ENCODE data around the gene ENTHD1.

The ENTHD1 gene

GRCh38 chr22:39765661-39766060 is 127.9 kb downstream of the ENTHD1 start:
- H3K4me3 ChIP-seq (ENCODE audit: low read length), result no peak overlapping the region
- H3K9me3 ChIP-seq (ENCODE audit: control insufficient read depth, low read depth, low read length), result no peaks in the 10 kb centered on the region
- H3K36me3 ChIP-seq (ENCODE audit: control insufficient read depth, low read depth, low read length), result no peaks in the 10 kb centered on the region
- no peak overlapping the region for H3K9ac ChIP-seq (ENCODE audit: low read length)
- H3K27ac ChIP-seq (ENCODE audit: low read length), result no peak overlapping the region
- no peaks in the 10 kb centered on the region for H3K4me1 ChIP-seq (ENCODE audit: control insufficient read depth, low read depth, low read length)
- H3K27me3 ChIP-seq (ENCODE audit: control insufficient read depth, insufficient read depth, low read length), result no peaks in the 10 kb centered on the region

GRCh38 chr22:39765046-39765445 is 128.5 kb downstream of the ENTHD1 start:
- Histone ChIP-seq H3K27me3 (ENCODE audit: control insufficient read depth, insufficient read depth, low read length) (no peaks in the 10 kb centered on the region), H3K9me3 (ENCODE audit: control insufficient read depth, low read depth, low read length) (no peaks in the 10 kb centered on the region), H3K36me3 (ENCODE audit: control insufficient read depth, low read depth, low read length) (no peaks in the 10 kb centered on the region), H3K4me3 (ENCODE audit: low read length) (no peak overlapping the region), H3K9ac (ENCODE audit: low read length) (no peak overlapping the region), H3K4me1 (ENCODE audit: control insufficient read depth, low read depth, low read length) (no peaks in the 10 kb centered on the region), H3K27ac (ENCODE audit: low read length) (no peak overlapping the region)

DNA sequence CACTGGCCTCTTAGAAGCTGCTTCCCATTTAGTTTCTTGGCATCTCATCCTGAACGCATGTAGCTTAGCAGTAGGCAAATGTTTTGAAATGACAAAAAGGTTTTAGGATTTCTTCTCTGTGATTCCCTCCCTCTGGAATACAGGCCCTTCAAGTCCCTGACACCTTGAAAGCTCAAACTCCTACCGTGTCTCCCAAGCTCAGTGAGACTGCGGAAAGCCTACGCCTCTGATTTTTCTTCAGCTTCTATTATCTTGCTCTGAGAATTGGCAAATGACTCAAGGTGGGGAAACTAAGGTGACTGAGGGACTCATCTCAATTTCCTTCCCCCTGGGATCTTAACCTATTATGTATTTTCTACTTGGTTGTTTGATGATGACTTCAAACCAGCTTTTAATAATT is 130.3 kb downstream of the ENTHD1 start:
- Histone ChIP-seq H3K4me3 (ENCODE audit: low read length) (no peak overlapping the region), H3K27ac (ENCODE audit: low read length) (no peak overlapping the region), H3K9me3 (ENCODE audit: control insufficient read depth, low read depth, low read length) (no peaks in the 10 kb centered on the region), H3K9ac (ENCODE audit: low read length) (no peak overlapping the region), H3K4me1 (ENCODE audit: control insufficient read depth, low read depth, low read length) (no peaks in the 10 kb centered on the region), H3K36me3 (ENCODE audit: control insufficient read depth, low read depth, low read length) (no peaks in the 10 kb centered on the region), H3K27me3 (ENCODE audit: control insufficient read depth, insufficient read depth, low read length) (no peaks in the 10 kb centered on the region)

DNA sequence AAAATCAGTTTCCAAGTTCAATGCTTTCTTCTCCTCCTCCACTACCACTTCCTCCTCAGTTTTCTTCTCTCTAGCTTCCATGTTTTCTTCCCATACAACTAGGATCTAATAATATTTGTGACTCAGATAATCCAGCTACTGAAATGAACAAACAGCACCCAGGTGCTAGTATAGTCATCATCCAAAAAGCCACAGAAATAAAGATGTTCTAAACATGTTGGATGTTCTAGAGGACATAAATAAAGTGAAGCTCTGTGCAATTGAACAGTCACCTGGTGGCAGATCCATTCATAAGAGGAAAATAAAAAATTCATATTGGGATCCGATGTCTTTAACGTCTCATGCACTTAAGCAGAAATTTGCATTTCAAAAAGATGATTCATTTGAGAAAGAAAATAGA is 142.8 kb downstream of the ENTHD1 start:
- no peaks in the 10 kb centered on the region for H3K9me3 ChIP-seq (ENCODE audit: control insufficient read depth, low read depth, low read length)
- H3K4me1 ChIP-seq (ENCODE audit: control insufficient read depth, low read depth, low read length), result no peaks in the 10 kb centered on the region
- no peak overlapping the region for H3K4me3 ChIP-seq (ENCODE audit: low read length)
- H3K36me3 ChIP-seq (ENCODE audit: control insufficient read depth, low read depth, low read length), result no peaks in the 10 kb centered on the region
- no peak overlapping the region for H3K27ac ChIP-seq (ENCODE audit: low read length)
- H3K9ac ChIP-seq (ENCODE audit: low read length), result no peak overlapping the region
- no peaks in the 10 kb centered on the region for H3K27me3 ChIP-seq (ENCODE audit: control insufficient read depth, insufficient read depth, low read length)

- Histone ChIP-seq H3K36me3 (ENCODE audit: control insufficient read depth, low read depth, low read length) (no peaks in the 10 kb centered on the region), H3K9ac (ENCODE audit: low read length) (no peak overlapping the region), H3K27me3 (ENCODE audit: control insufficient read depth, insufficient read depth, low read length) (no peaks in the 10 kb centered on the region), H3K4me1 (ENCODE audit: control insufficient read depth, low read depth, low read length) (no peaks in the 10 kb centered on the region), H3K27ac (ENCODE audit: low read length) (no peak overlapping the region), H3K9me3 (ENCODE audit: control insufficient read depth, low read depth, low read length) (no peaks in the 10 kb centered on the region), H3K4me3 (ENCODE audit: low read length) (no peak overlapping the region)
Observed at GRCh38 chr22:39748877-39749276, 144.7 kb downstream of the ENTHD1 start.

DNA sequence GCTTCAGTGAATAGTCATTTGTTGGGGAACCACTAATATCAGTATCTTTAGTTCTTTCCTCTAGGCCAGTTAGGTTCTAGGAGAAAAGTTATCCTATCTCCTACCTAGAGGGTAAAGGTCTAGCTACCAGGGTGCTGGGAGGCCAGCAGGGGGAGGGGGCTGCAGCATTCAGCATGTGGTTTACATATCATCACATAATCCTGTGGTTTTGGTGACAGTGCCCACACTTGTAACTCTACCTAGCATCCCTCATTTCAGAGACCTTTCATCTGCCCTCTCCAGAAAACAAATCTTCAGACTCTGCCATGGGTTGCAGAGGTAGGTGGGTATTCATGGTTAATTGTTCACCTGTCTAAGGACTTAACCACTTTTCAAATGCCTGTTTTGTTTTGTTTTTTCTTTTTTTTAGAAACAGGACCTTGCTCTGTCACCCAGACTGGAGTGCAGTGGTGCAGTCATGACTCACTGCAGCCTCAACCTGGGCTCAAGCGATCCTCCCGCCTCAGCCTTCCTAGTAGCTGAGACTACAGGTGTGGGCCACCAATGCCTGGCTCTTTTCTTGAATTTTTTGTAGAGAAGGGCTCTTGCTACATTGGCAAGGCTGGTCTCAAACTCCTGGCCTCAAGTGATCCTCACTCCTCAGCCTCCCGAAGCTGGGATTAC is 146.8 kb downstream of the ENTHD1 start:
- no peaks in the 10 kb centered on the region for H3K36me3 ChIP-seq (ENCODE audit: control insufficient read depth, low read depth, low read length)
- no peak overlapping the region for H3K9ac ChIP-seq (ENCODE audit: low read length)
- H3K9me3 ChIP-seq (ENCODE audit: control insufficient read depth, low read depth, low read length), result no peaks in the 10 kb centered on the region
- no peak overlapping the region for H3K4me3 ChIP-seq (ENCODE audit: low read length)
- H3K4me1 ChIP-seq (ENCODE audit: control insufficient read depth, low read depth, low read length), result no peaks in the 10 kb centered on the region
- no peak overlapping the region for H3K27ac ChIP-seq (ENCODE audit: low read length)
- no peaks in the 10 kb centered on the region for H3K27me3 ChIP-seq (ENCODE audit: control insufficient read depth, insufficient read depth, low read length)

- no peak overlapping the region for H3K4me3 ChIP-seq (ENCODE audit: low read length)
- no peak overlapping the region for H3K27ac ChIP-seq (ENCODE audit: low read length)
- H3K9me3 ChIP-seq (ENCODE audit: control insufficient read depth, low read depth, low read length), result no peaks in the 10 kb centered on the region
- H3K9ac ChIP-seq (ENCODE audit: low read length), result no peak overlapping the region
- no peaks in the 10 kb centered on the region for H3K4me1 ChIP-seq (ENCODE audit: control insufficient read depth, low read depth, low read length)
- H3K27me3 ChIP-seq (ENCODE audit: control insufficient read depth, insufficient read depth, low read length), result no peaks in the 10 kb centered on the region
- H3K36me3 ChIP-seq (ENCODE audit: control insufficient read depth, low read depth, low read length), result no peaks in the 10 kb centered on the region
Observed at GRCh38 chr22:39745789-39746188, 147.8 kb downstream of the ENTHD1 start.

DNA sequence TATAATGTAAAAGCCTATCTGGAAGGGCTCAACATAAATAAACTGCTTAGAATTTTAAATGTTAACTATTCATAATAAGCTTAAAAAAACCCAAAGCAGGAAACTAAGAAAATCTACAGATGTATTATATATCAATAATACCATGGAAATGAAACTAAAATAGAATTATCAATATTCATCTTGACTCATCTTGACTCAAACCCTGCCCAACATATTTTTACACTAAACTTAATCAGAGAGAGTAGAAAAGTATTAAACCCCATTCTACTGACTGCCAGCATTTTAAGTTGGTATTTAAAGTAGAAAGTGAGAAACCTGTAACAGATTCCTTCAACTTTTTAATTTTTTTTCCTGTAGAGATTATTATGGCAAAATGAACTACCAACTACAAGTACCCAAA is 149.2 kb downstream of the ENTHD1 start:
- H3K27ac ChIP-seq (ENCODE audit: low read length), result no peak overlapping the region
- no peaks in the 10 kb centered on the region for H3K27me3 ChIP-seq (ENCODE audit: control insufficient read depth, insufficient read depth, low read length)
- no peaks in the 10 kb centered on the region for H3K9me3 ChIP-seq (ENCODE audit: control insufficient read depth, low read depth, low read length)
- no peak overlapping the region for H3K9ac ChIP-seq (ENCODE audit: low read length)
- no peaks in the 10 kb centered on the region for H3K36me3 ChIP-seq (ENCODE audit: control insufficient read depth, low read depth, low read length)
- H3K4me1 ChIP-seq (ENCODE audit: control insufficient read depth, low read depth, low read length), result no peaks in the 10 kb centered on the region
- no peak overlapping the region for H3K4me3 ChIP-seq (ENCODE audit: low read length)

DNA sequence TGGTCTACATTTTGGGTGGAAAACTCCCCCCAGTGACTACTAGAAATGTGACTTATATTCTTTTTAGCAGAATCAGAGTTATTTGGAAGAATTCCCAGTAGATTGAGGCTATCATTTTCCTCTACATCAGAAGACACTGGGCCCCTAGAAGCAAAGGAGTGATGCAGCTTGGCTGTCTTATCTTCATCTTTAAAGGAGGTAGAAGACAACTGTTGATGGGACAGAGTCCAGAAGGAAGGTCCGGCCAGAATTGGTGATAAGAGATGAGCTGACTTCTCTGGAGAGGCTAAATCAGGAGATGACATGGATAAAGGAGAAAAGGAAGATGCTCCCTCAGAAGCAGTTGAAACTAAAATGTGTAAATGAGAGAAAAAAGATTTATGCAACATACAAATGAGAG is 149.6 kb downstream of the ENTHD1 start:
- no peaks in the 10 kb centered on the region for H3K36me3 ChIP-seq (ENCODE audit: control insufficient read depth, low read depth, low read length)
- no peak overlapping the region for H3K4me3 ChIP-seq (ENCODE audit: low read length)
- H3K4me1 ChIP-seq (ENCODE audit: control insufficient read depth, low read depth, low read length), result no peaks in the 10 kb centered on the region
- H3K9ac ChIP-seq (ENCODE audit: low read length), result no peak overlapping the region
- H3K9me3 ChIP-seq (ENCODE audit: control insufficient read depth, low read depth, low read length), result no peaks in the 10 kb centered on the region
- H3K27me3 ChIP-seq (ENCODE audit: control insufficient read depth, insufficient read depth, low read length), result no peaks in the 10 kb centered on the region
- H3K27ac ChIP-seq (ENCODE audit: low read length), result no peak overlapping the region

- Histone ChIP-seq H3K27me3 (ENCODE audit: control insufficient read depth, insufficient read depth, low read length) (no peaks in the 10 kb centered on the region), H3K9me3 (ENCODE audit: control insufficient read depth, low read depth, low read length) (no peaks in the 10 kb centered on the region), H3K36me3 (ENCODE audit: control insufficient read depth, low read depth, low read length) (no peaks in the 10 kb centered on the region), H3K4me3 (ENCODE audit: low read length) (no peak overlapping the region), H3K4me1 (ENCODE audit: control insufficient read depth, low read depth, low read length) (peaks cover 4% of the 10 kb centered on the region), H3K27ac (ENCODE audit: low read length) (no peak overlapping the region), H3K9ac (ENCODE audit: low read length) (no peak overlapping the region)
Observed at GRCh38 chr22:39739338-39740027, 154.1 kb downstream of the ENTHD1 start.

GRCh38 chr22:39738746-39739145 is 154.8 kb downstream of the ENTHD1 start:
- no peaks in the 10 kb centered on the region for H3K36me3 ChIP-seq (ENCODE audit: control insufficient read depth, low read depth, low read length)
- H3K4me3 ChIP-seq (ENCODE audit: low read length), result no peak overlapping the region
- H3K9ac ChIP-seq (ENCODE audit: low read length), result no peak overlapping the region
- H3K9me3 ChIP-seq (ENCODE audit: control insufficient read depth, low read depth, low read length), result no peaks in the 10 kb centered on the region
- H3K27me3 ChIP-seq (ENCODE audit: control insufficient read depth, insufficient read depth, low read length), result no peaks in the 10 kb centered on the region
- H3K27ac ChIP-seq (ENCODE audit: low read length), result no peak overlapping the region
- H3K4me1 ChIP-seq (ENCODE audit: control insufficient read depth, low read depth, low read length), result peaks cover 4% of the 10 kb centered on the region

- Histone ChIP-seq H3K27me3 (ENCODE audit: control insufficient read depth, insufficient read depth, low read length) (no peaks in the 10 kb centered on the region), H3K9me3 (ENCODE audit: control insufficient read depth, low read depth, low read length) (no peaks in the 10 kb centered on the region), H3K9ac (ENCODE audit: low read length) (no peak overlapping the region), H3K27ac (ENCODE audit: low read length) (no peak overlapping the region), H3K4me1 (ENCODE audit: control insufficient read depth, low read depth, low read length) (peaks cover 4% of the 10 kb centered on the region), H3K36me3 (ENCODE audit: control insufficient read depth, low read depth, low read length) (no peaks in the 10 kb centered on the region), H3K4me3 (ENCODE audit: low read length) (no peak overlapping the region)
Observed at GRCh38 chr22:39735776-39736175, 157.8 kb downstream of the ENTHD1 start.

Data from iPS-18a (cell line).